ENCODE measurements around the gene PSAP. TPM values are rescaled to one million over a fixed set of nuclear protein-coding genes. Genes with fewer than 3 reads are reported as not detected.
A peak's percentile ranks its signal among the peaks of the same experiment; 100 is the strongest.

The PSAP gene
- total RNA-seq, 1 experiment from 2014 or later = 683 TPM

GRCh38 chr10:71888623-71889387 lies 37.8 kb upstream of the PSAP start:
- Histone ChIP-seq H2AFZ (peak overlapping the region; percentile 89), H4K20me1 (ENCODE audit: insufficient read depth) (no peaks in the 10 kb centered on the region), H3K4me2 (peak overlapping the region; percentile 84), H3K9me2 (ENCODE audit: insufficient read depth) (no peaks in the 10 kb centered on the region), H3K79me2 (ENCODE audit: low read depth) (no peaks in the 10 kb centered on the region), H3K9me3 (ENCODE audit: insufficient read depth, low read depth) (no peaks in the 10 kb centered on the region), H3K36me3 (ENCODE audit: low read depth) (no peaks in the 10 kb centered on the region), H3K27ac (peak overlapping the region; percentile 88), H3K4me3 (peak overlapping the region; percentile 67), H3F3A (ENCODE audit: insufficient read depth, low read depth) (peaks cover 29% of the 10 kb centered on the region; the same call in 1 of the 2 replicates), H3K27me3 (ENCODE audit: insufficient read depth, low read depth) (no peaks in the 10 kb centered on the region), H3K4me1 (replicated peaks; ENCODE audit: insufficient read depth) (peaks cover 23% of the 10 kb centered on the region)
- DNase-seq = peak; percentile 69 to 81
- ChIA-PET CTCF (interaction anchor here (0.7 kb wide), 2 partner anchors 132 to 641 kb away, joined by 3 to 15 read pairs; no protein-coding TSS in a partner anchor), POLR2A (ENCODE audit: unreplicated experiment) (interaction anchor here (0.7 to 1.0 kb wide), 2 partner anchors 17 to 85 kb away, joined by 4 to 5 read pairs; no protein-coding TSS in a partner anchor)
- intact Hi-C loops (cut with micrococcal nuclease; ENCODE audit: unreplicated experiment) = loop anchor here (1.0 to 5.0 kb wide), 5 partner anchors 20 to 492 kb away; partner anchors contain the start of genes CDH23 and VSIR
- TF ChIP-seq EZH2 (IDR thresholded peaks at IDR 0.05; ENCODE audit: low read depth) (no peak), CTCF (conservative IDR thresholded peaks at IDR 0.05) (no peak)
- BruUV-seq (replicated peaks) = no TSS peak

- ChIA-PET POLR2A (ENCODE audit: unreplicated experiment) (no interaction called here), CTCF (interaction anchor here (0.7 kb wide), 1 partner anchor 132 kb away, joined by 15 read pairs; no protein-coding TSS in a partner anchor)
- Histone ChIP-seq H3K9me2 (ENCODE audit: insufficient read depth) (no peaks in the 10 kb centered on the region), H3K27ac (peak overlapping the region; percentile 88), H3K36me3 (ENCODE audit: low read depth) (no peaks in the 10 kb centered on the region), H3K27me3 (ENCODE audit: insufficient read depth, low read depth) (no peaks in the 10 kb centered on the region), H3K4me1 (replicated peaks; ENCODE audit: insufficient read depth) (peaks cover 23% of the 10 kb centered on the region), H3K9me3 (ENCODE audit: insufficient read depth, low read depth) (no peaks in the 10 kb centered on the region), H4K20me1 (ENCODE audit: insufficient read depth) (no peaks in the 10 kb centered on the region), H3K4me2 (peak overlapping the region; percentile 84), H3K4me3 (peak overlapping the region; percentile 67), H3F3A (ENCODE audit: insufficient read depth, low read depth) (peaks cover 29% of the 10 kb centered on the region; the same call in 1 of the 2 replicates), H2AFZ (peak overlapping the region; percentile 89), H3K79me2 (ENCODE audit: low read depth) (no peaks in the 10 kb centered on the region)
- TSS peak; percentile 85 for BruUV-seq (replicated peaks)
- TF ChIP-seq EZH2 (IDR thresholded peaks at IDR 0.05; ENCODE audit: low read depth) (no peak), CTCF (conservative IDR thresholded peaks at IDR 0.05) (no peak)
- intact Hi-C loops (cut with micrococcal nuclease; ENCODE audit: unreplicated experiment) = loop anchor here (1.0 to 5.0 kb wide), 5 partner anchors 19 to 491 kb away; partner anchors contain the start of genes CDH23 and VSIR
- no peak for DNase-seq
Measured at GRCh38 chr10:71888248-71888622, 37.2 kb upstream of the PSAP start.

GRCh38 chr10:71887743-71888142 lies 36.7 kb upstream of the PSAP start:
- Histone ChIP-seq H4K20me1 (ENCODE audit: insufficient read depth) (no peaks in the 10 kb centered on the region), H3K4me1 (replicated peaks; ENCODE audit: insufficient read depth) (peaks cover 23% of the 10 kb centered on the region), H3K27me3 (ENCODE audit: insufficient read depth, low read depth) (no peaks in the 10 kb centered on the region), H2AFZ (no peak overlapping the region), H3K9me3 (ENCODE audit: insufficient read depth, low read depth) (no peaks in the 10 kb centered on the region), H3K4me2 (peak overlapping the region; percentile 84), H3K36me3 (ENCODE audit: low read depth) (no peaks in the 10 kb centered on the region), H3F3A (ENCODE audit: insufficient read depth, low read depth) (peaks cover 29% of the 10 kb centered on the region; the same call in 1 of the 2 replicates), H3K4me3 (peak overlapping the region; percentile 67; the same call in 1 of the 2 replicates), H3K27ac (peak overlapping the region; percentile 88), H3K79me2 (ENCODE audit: low read depth) (no peaks in the 10 kb centered on the region), H3K9me2 (ENCODE audit: insufficient read depth) (no peaks in the 10 kb centered on the region)
- no peak for TF ChIP-seq EZH2 (IDR thresholded peaks at IDR 0.05; ENCODE audit: low read depth)
- no peak for TF ChIP-seq CTCF (conservative IDR thresholded peaks at IDR 0.05)
- CTCF ChIA-PET = interaction anchor here (0.7 kb wide), 1 partner anchor 133 kb away, joined by 15 read pairs; no protein-coding TSS in a partner anchor
- POLR2A ChIA-PET (ENCODE audit: unreplicated experiment) = no interaction called here
- intact Hi-C loops (cut with micrococcal nuclease; ENCODE audit: unreplicated experiment) = loop anchor here (1.0 to 5.0 kb wide), 5 partner anchors 19 to 490 kb away; partner anchors contain the start of genes CDH23 and VSIR
- no peak for DNase-seq
- BruUV-seq (replicated peaks) = no TSS peak
